ENCODE results near the gene TANGO6.

Gene TANGO6

GRCh38 chr16:68860978-68861892 lies 17.9 kb downstream of the TANGO6 start:
- DNase-seq (ENCODE audit: low read depth in 1 of 2, low spot score in 1 of 2), result no peak

GRCh38 chr16:68866933-68867332 lies 23.6 kb downstream of the TANGO6 start:
- DNase-seq (ENCODE audit: low read depth in 1 of 2, low spot score in 1 of 2), result no peak

- no peak for DNase-seq (ENCODE audit: low read depth in 1 of 2, low spot score in 1 of 2)
Measured at GRCh38 chr16:68869492-68870088, 26.3 kb downstream of the TANGO6 start.

GRCh38 chr16:68873635-68874471 lies 30.5 kb downstream of the TANGO6 start:
- DNase-seq (ENCODE audit: low read depth in 1 of 2, low spot score in 1 of 2), result no peak

GRCh38 chr16:68875871-68876270 lies 32.5 kb downstream of the TANGO6 start:
- no peak for DNase-seq (ENCODE audit: low read depth in 1 of 2, low spot score in 1 of 2)

- no peak for DNase-seq (ENCODE audit: low read depth in 1 of 2, low spot score in 1 of 2)
Measured at GRCh38 chr16:68883685-68884084, 40.4 kb downstream of the TANGO6 start.

- no peak for DNase-seq (ENCODE audit: low read depth in 1 of 2, low spot score in 1 of 2)
Measured at GRCh38 chr16:68884401-68884800, 41.1 kb downstream of the TANGO6 start.

GRCh38 chr16:68884861-68885720 lies 41.8 kb downstream of the TANGO6 start:
- DNase-seq (ENCODE audit: low read depth in 1 of 2, low spot score in 1 of 2), result no peak

GRCh38 chr16:68887107-68887506 lies 43.8 kb downstream of the TANGO6 start:
- no peak for DNase-seq (ENCODE audit: low read depth in 1 of 2, low spot score in 1 of 2)

- DNase-seq (ENCODE audit: low read depth in 1 of 2, low spot score in 1 of 2), result no peak
Measured at GRCh38 chr16:68889508-68890150, 46.3 kb downstream of the TANGO6 start.

- DNase-seq (ENCODE audit: low read depth in 1 of 2, low spot score in 1 of 2), result no peak
Measured at GRCh38 chr16:68892214-68892613, 48.9 kb downstream of the TANGO6 start.

- DNase-seq (ENCODE audit: low read depth in 1 of 2, low spot score in 1 of 2), result no peak
Measured at GRCh38 chr16:68892898-68893297, 49.6 kb downstream of the TANGO6 start.

- no peak for DNase-seq (ENCODE audit: low read depth in 1 of 2, low spot score in 1 of 2)
Measured at GRCh38 chr16:68893710-68894705, 50.7 kb downstream of the TANGO6 start.

GRCh38 chr16:68894714-68895113 lies 51.4 kb downstream of the TANGO6 start:
- DNase-seq (ENCODE audit: low read depth in 1 of 2, low spot score in 1 of 2), result no peak

- DNase-seq (ENCODE audit: low read depth in 1 of 2, low spot score in 1 of 2), result no peak
Measured at GRCh38 chr16:68898026-68898425, 54.7 kb downstream of the TANGO6 start.

- DNase-seq (ENCODE audit: low read depth in 1 of 2, low spot score in 1 of 2), result no peak
Measured at GRCh38 chr16:68900009-68900408, 56.7 kb downstream of the TANGO6 start.

GRCh38 chr16:68902003-68902968 lies 59.0 kb downstream of the TANGO6 start:
- no peak for DNase-seq (ENCODE audit: low read depth in 1 of 2, low spot score in 1 of 2)

- no peak for DNase-seq (ENCODE audit: low read depth in 1 of 2, low spot score in 1 of 2)
Measured at GRCh38 chr16:68902969-68903345, 59.6 kb downstream of the TANGO6 start.
